ENCODE measurements around the gene RAET1L.

DNA sequence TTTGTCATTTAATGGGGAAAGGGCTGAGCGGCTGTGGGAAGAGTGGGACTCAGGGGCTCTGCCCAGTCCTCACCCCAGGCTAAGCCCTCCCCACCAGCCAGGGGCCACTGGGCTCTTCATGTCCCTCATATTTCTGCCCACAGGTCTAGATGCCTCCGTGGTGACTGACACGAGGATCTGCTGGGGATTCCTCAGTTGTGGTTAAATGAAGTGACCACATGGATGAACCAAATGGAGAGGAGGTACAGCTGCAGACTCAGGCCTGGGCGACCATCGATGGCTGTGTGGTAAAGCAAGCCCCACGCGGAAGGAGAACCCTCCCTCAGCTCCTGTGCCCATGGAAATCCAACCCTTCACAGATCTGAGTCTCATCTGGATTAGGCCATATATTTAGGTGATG is 29.4 kb downstream of the RAET1L start:
- TF ChIP-seq POLR2AphosphoS5 (IDR thresholded peaks at IDR 0.05; ENCODE audit: borderline replicate concordance, low read depth, low read length) (no peak), EZH2 (IDR thresholded peaks at IDR 0.05) (no peak), FOXP2 (optimal IDR thresholded peaks at IDR 0.05; ENCODE audit: control extremely low read depth, extremely low read length, insufficient read depth) (no peak)

All from SK-N-MC (cell line).